ENCODE measurements around the gene LGR6. TPM values are rescaled to one million over a fixed set of nuclear protein-coding genes. Genes with fewer than 3 reads are reported as not detected.

Gene LGR6
- total RNA-seq, 1 experiment from 2014 or later: 0.26 TPM

GRCh38 chr1:202182040-202182877 is 11.3 kb upstream of the LGR6 start:
- Histone ChIP-seq H3K4me3 (ENCODE audit: low read length) (no peak overlapping the region), H3K27me3 (ENCODE audit: low read length) (no peaks in the 10 kb centered on the region), H2AFZ (ENCODE audit: low read length) (no peak overlapping the region), H3K9me3 (ENCODE audit: low read length) (no peaks in the 10 kb centered on the region), H3K4me1 (ENCODE audit: insufficient read depth, low read length) (no peaks in the 10 kb centered on the region), H3F3A (ENCODE audit: low read length, unreplicated experiment) (no peaks in the 10 kb centered on the region), H3K9me2 (replicated peaks; ENCODE audit: low read length) (no peaks in the 10 kb centered on the region), H3K36me3 (ENCODE audit: low read depth, low read length) (no peaks in the 10 kb centered on the region), H4K20me1 (ENCODE audit: low read length) (no peaks in the 10 kb centered on the region), H3K79me2 (ENCODE audit: low read length) (no peaks in the 10 kb centered on the region), H3K27ac (ENCODE audit: low read length) (no peak overlapping the region), H3K9ac (ENCODE audit: low read length) (no peak overlapping the region), H3K4me2 (ENCODE audit: low read length) (no peak overlapping the region)
- no TSS peak for BruUV-seq (replicated peaks)
- DNase-seq (no peak), ATAC-seq (no peak)
- intact Hi-C loops (cut with micrococcal nuclease): no loop called here
- ChIA-PET CTCF (no interaction called here), POLR2A (ENCODE audit: unreplicated experiment) (no interaction called here)
- TF ChIP-seq EZH2phosphoT487 (IDR thresholded peaks at IDR 0.05; ENCODE audit: borderline replicate concordance, low read length) (no peak), EZH2 (IDR thresholded peaks at IDR 0.05; ENCODE audit: low read length, unreplicated experiment) (no peak), CTCF (conservative IDR thresholded peaks at IDR 0.05; ENCODE audit: low read depth, low read length) (no peak)

GRCh38 chr1:202184750-202185460 is 8.7 kb upstream of the LGR6 start:
- no peaks in the 10 kb centered on the region for H4K20me1 ChIP-seq (ENCODE audit: low read length)
- no peaks in the 10 kb centered on the region for H3K4me1 ChIP-seq (ENCODE audit: insufficient read depth, low read length)
- no peaks in the 10 kb centered on the region for H3K79me2 ChIP-seq (ENCODE audit: low read length)
- H3K9me3 ChIP-seq (ENCODE audit: low read length): no peaks in the 10 kb centered on the region
- peak; percentile 89 for DNase-seq
- no peak overlapping the region for H3K4me3 ChIP-seq (ENCODE audit: low read length)
- H3K4me2 ChIP-seq (ENCODE audit: low read length): peak overlapping the region; percentile 46
- no peaks in the 10 kb centered on the region for H3K9me2 ChIP-seq (replicated peaks; ENCODE audit: low read length)
- no peak overlapping the region for H3K9ac ChIP-seq (ENCODE audit: low read length)
- intact Hi-C loops (cut with micrococcal nuclease): loop anchor here (2.0 kb wide), 1 partner anchor 52 kb away; no protein-coding TSS in a partner anchor
- no peaks in the 10 kb centered on the region for H3K36me3 ChIP-seq (ENCODE audit: low read depth, low read length)
- 0 out of 2 replicates have a peak overlapping the region, but pooled peaks have one; percentile 42 for H2AFZ ChIP-seq (ENCODE audit: low read length)
- no peaks in the 10 kb centered on the region for H3K27me3 ChIP-seq (ENCODE audit: low read length)
- no TSS peak for BruUV-seq (replicated peaks)
- CTCF ChIA-PET: interaction anchor here (0.5 kb wide), 1 partner anchor 535 kb away, joined by 3 read pairs; no protein-coding TSS in a partner anchor
- peak; percentile 81 for ATAC-seq
- TF ChIP-seq EZH2phosphoT487 (IDR thresholded peaks at IDR 0.05; ENCODE audit: borderline replicate concordance, low read length): no peak
- peak; percentile 77 for TF ChIP-seq CTCF (conservative IDR thresholded peaks at IDR 0.05; ENCODE audit: low read depth, low read length)
- no peak for TF ChIP-seq EZH2 (IDR thresholded peaks at IDR 0.05; ENCODE audit: low read length, unreplicated experiment)
- no peak overlapping the region for H3K27ac ChIP-seq (ENCODE audit: low read length)
- POLR2A ChIA-PET (ENCODE audit: unreplicated experiment): no interaction called here
- no peaks in the 10 kb centered on the region for H3F3A ChIP-seq (ENCODE audit: low read length, unreplicated experiment)

Measured in PC-3 (cell line).